ENCODE results near the gene FZD2. TPM values are rescaled to one million over a fixed set of nuclear protein-coding genes. Genes with fewer than 3 reads are reported as not detected.

FZD2 gene
- total and polyA plus RNA-seq, 2 of the 13 experiments (the other 11 are each of a cell fraction or from before 2014, with no cell fraction given): 0.07 to 0.13 TPM

DNA sequence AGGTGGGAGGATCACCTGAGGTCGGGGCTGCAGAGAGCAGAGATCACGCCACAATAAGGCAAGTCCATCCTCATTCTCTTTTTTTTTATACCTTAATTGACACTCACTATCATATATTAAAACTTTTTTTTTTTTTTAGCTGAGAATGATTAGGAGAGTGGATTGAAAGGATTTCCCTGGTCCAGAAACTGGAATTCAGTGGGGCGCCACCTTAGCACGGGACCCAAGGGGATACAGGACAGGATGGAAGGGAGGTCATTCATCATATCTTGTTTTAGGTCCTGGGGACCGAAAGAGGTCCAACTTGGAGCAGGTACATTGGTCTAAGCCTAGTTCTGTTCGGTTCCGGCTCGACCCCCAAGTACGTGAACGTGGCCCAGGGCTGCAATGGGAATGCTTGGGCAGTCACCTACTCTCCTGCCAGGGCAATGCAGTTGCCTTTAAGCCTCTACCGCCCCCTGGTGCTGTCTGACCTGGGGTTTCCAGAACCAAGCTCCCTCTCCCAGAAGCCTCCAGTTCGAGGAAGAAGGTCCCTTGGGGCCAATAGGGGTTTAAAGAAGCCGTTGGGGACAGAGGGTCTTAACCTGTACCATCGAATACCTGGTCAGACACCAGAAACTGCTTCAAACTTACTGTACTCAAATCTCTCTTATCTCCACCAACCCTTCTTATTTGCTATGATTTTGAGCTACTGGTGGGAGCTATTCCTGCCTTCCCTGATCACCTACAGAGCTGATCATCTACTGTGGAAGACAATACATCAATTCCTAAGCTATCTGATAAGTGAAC is 34.2 kb upstream of the FZD2 start (continued):
- TF ChIP-seq PCBP2 (optimal IDR thresholded peaks at IDR 0.05; ENCODE audit: low read depth, low read length, poor library complexity, severe bottlenecking) (no peak), BRF2 (CRISPR knock-in tag; IDR thresholded peaks at IDR 0.05) (no peak), NR1H2 (CRISPR knock-in tag; IDR thresholded peaks at IDR 0.05; ENCODE audit: borderline replicate concordance, low read depth) (no peak), KLF6 (CRISPR knock-in tag; IDR thresholded peaks at IDR 0.05) (no peak; the same call in 1 of the 2 replicates), TCF7L2 (IDR thresholded peaks at IDR 0.05; ENCODE audit: low read depth, low read length) (no peak), ZNF563 (CRISPR knock-in tag; IDR thresholded peaks at IDR 0.05) (no peak), SMYD3 (CRISPR knock-in tag; IDR thresholded peaks at IDR 0.05) (no peak), PRDM10 (CRISPR knock-in tag; IDR thresholded peaks at IDR 0.05; ENCODE audit: low read depth) (no peak), U2AF1 (optimal IDR thresholded peaks at IDR 0.05; ENCODE audit: low read depth, low read length) (no peak), HOXA3 (CRISPR knock-in tag; IDR thresholded peaks at IDR 0.05) (no peak; the same call in 1 of the 2 replicates), SAP130 (CRISPR knock-in tag; IDR thresholded peaks at IDR 0.05; ENCODE audit: low read depth) (peak; percentile 51), ZNF343 (CRISPR knock-in tag; IDR thresholded peaks at IDR 0.05) (no peak), ARID2 (CRISPR knock-in tag; IDR thresholded peaks at IDR 0.05; ENCODE audit: borderline replicate concordance) (0 out of 2 replicates have a peak, but pooled peaks have one; percentile 65), DR1 (CRISPR knock-in tag; IDR thresholded peaks at IDR 0.05) (no peak), SOX6 (IDR thresholded peaks at IDR 0.05) (no peak), SOX6 (CRISPR knock-in tag; IDR thresholded peaks at IDR 0.05) (no peak), ZNF672 (CRISPR knock-in tag; IDR thresholded peaks at IDR 0.05) (no peak)
- TF ChIP-seq, protein P1, sequence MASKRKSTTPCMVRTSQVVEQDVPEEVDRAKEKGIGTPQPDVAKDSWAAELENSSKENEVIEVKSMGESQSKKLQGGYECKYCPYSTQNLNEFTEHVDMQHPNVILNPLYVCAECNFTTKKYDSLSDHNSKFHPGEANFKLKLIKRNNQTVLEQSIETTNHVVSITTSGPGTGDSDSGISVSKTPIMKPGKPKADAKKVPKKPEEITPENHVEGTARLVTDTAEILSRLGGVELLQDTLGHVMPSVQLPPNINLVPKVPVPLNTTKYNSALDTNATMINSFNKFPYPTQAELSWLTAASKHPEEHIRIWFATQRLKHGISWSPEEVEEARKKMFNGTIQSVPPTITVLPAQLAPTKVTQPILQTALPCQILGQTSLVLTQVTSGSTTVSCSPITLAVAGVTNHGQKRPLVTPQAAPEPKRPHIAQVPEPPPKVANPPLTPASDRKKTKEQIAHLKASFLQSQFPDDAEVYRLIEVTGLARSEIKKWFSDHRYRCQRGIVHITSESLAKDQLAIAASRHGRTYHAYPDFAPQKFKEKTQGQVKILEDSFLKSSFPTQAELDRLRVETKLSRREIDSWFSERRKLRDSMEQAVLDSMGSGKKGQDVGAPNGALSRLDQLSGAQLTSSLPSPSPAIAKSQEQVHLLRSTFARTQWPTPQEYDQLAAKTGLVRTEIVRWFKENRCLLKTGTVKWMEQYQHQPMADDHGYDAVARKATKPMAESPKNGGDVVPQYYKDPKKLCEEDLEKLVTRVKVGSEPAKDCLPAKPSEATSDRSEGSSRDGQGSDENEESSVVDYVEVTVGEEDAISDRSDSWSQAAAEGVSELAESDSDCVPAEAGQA (IDR thresholded peaks at IDR 0.05; ENCODE audit: low read depth): no peak; the same call in 1 of the 2 replicates
- TF ChIP-seq, protein P1 (CRISPR knock-in tag; IDR thresholded peaks at IDR 0.05; ENCODE audit: borderline replicate concordance): no peak
